RWPE2 (cell line): ENCODE measurements around the gene ARL2BP.
"Not testable (repeated sequence)": the region's sequence is repeated elsewhere in the genome, so short reads cannot be mapped to it uniquely, and the experiment has no call there.

Experiments used
- ATAC-seq: fragments of 200-7000 bp; cut with Tn5 transposase; 3 replicates; pipeline ENCODE4 v1.9.1; 2021; ENCODE audit warnings: low read depth
- DNase-seq: peaks from one replicate; pipeline ENCODE4 v3.0.0-alpha.2; 2020; ENCODE audit warnings: low spot score
- H3K27ac ChIP-seq: fragments of 450-650 bp; 2 replicates; pipeline ENCODE4 v1.5.1; 2017; ENCODE audit warnings: mild to moderate bottlenecking; ENCODE audit not compliant: poor library complexity, severe bottlenecking
- H3K27me3 ChIP-seq: fragments of 250-450 bp; sonication (Bioruptor Pico); 2 replicates; pipeline ENCODE4 v1.5.1; 2021; ENCODE audit warnings: mild to moderate bottlenecking, moderate library complexity; ENCODE audit not compliant: insufficient read depth, poor library complexity, severe bottlenecking
- H3K36me3 ChIP-seq: fragments of 250-450 bp; sonication (Bioruptor Pico); 2 replicates; pipeline ENCODE4 v1.5.1; 2020; ENCODE audit warnings: low read depth, mild to moderate bottlenecking, moderate library complexity
- H3K4me1 ChIP-seq: fragments of 250-450 bp; sonication (Bioruptor Pico); 2 replicates; pipeline ENCODE4 v1.5.1; 2021; ENCODE audit warnings: mild to moderate bottlenecking, moderate library complexity; ENCODE audit not compliant: insufficient read depth, poor library complexity, severe bottlenecking
- H3K4me3 ChIP-seq: fragments of 250-450 bp; sonication (Bioruptor Pico); 2 replicates; pipeline ENCODE4 v1.5.1; 2021; ENCODE audit warnings: mild to moderate bottlenecking, moderate library complexity; ENCODE audit not compliant: severe bottlenecking
- H3K9me3 ChIP-seq: fragments of 250-450 bp; sonication (Bioruptor Pico); 2 replicates; pipeline ENCODE4 v1.5.1; 2021; ENCODE audit warnings: mild to moderate bottlenecking, moderate library complexity; ENCODE audit not compliant: severe bottlenecking
- CTCF ChIP-seq: fragments of 450-650 bp; IDR thresholded peaks from one replicate; pipeline ENCODE4 v1.5.1; 2017; ENCODE audit warnings: mild to moderate bottlenecking, moderate library complexity; ENCODE audit not compliant: poor library complexity, severe bottlenecking

Gene ARL2BP

GRCh38 chr16:57271063-57271345 is 25.9 kb downstream of the ARL2BP start:
- no peak for TF ChIP-seq CTCF
- Histone ChIP-seq H3K27ac (no peak overlapping the region), H3K4me1 (peaks cover 16% of the 10 kb centered on the region), H3K36me3 (no peaks in the 10 kb centered on the region), H3K4me3 (no peak overlapping the region), H3K27me3 (no peaks in the 10 kb centered on the region), H3K9me3 (no peaks in the 10 kb centered on the region)
- no peak for ATAC-seq
- DNase-seq: no peak

GRCh38 chr16:57271867-57272495 is 26.9 kb downstream of the ARL2BP start:
- no peak overlapping the region for H3K27ac ChIP-seq
- H3K36me3 ChIP-seq: no peaks in the 10 kb centered on the region
- no peak for TF ChIP-seq CTCF
- ATAC-seq (no peak), DNase-seq (no peak)
- H3K4me3 ChIP-seq: no peak overlapping the region
- no peaks in the 10 kb centered on the region for H3K9me3 ChIP-seq
- no peaks in the 10 kb centered on the region for H3K27me3 ChIP-seq
- H3K4me1 ChIP-seq: peaks cover 17% of the 10 kb centered on the region

- no peak overlapping the region for H3K27ac ChIP-seq
- ATAC-seq: no peak
- H3K9me3 ChIP-seq: no peaks in the 10 kb centered on the region
- peaks cover 26% of the 10 kb centered on the region for H3K4me1 ChIP-seq
- DNase-seq: no peak
- H3K4me3 ChIP-seq: no peak overlapping the region
- no peak for TF ChIP-seq CTCF
- H3K27me3 ChIP-seq: no peaks in the 10 kb centered on the region
- H3K36me3 ChIP-seq: no peaks in the 10 kb centered on the region
Observed at GRCh38 chr16:57273359-57273758, 28.3 kb downstream of the ARL2BP start.

GRCh38 chr16:57273826-57274225 is 28.8 kb downstream of the ARL2BP start:
- H3K27ac ChIP-seq: no peak overlapping the region

GRCh38 chr16:57275946-57276345 is 30.9 kb downstream of the ARL2BP start:
- H3K9me3 ChIP-seq, H3K27me3 ChIP-seq, ATAC-seq, DNase-seq, H3K36me3 ChIP-seq, H3K4me3 ChIP-seq: not testable (repeated sequence)
- H3K4me1 ChIP-seq: peaks cover 41% of the 10 kb centered on the region
- peak overlapping the region; percentile 97 for H3K27ac ChIP-seq

More at GRCh38 chr16:57273826-57274225, 28.8 kb downstream of the ARL2BP start:
- Histone ChIP-seq H3K4me1 (peaks cover 30% of the 10 kb centered on the region), H3K27me3 (no peaks in the 10 kb centered on the region), H3K9me3 (no peaks in the 10 kb centered on the region), H3K36me3 (no peaks in the 10 kb centered on the region), H3K4me3 (no peak overlapping the region)
- no peak for TF ChIP-seq CTCF
- ATAC-seq (no peak), DNase-seq (no peak)
